K562 (cell line): ENCODE data around the gene PDE11A.

ENCODE experiments used
- CREB1 ChIP-seq, 2 experiments: sonication (generic) in 1 of 2; formaldehyde crosslinking in 1 of 2; IDR thresholded peaks; 2 replicates each; pipeline versions ENCODE4 v1.6.1 to v1.8.0; 2012 to 2022; ENCODE audit warnings: inconsistent platforms in 1 of 2, mild to moderate bottlenecking in 1 of 2, missing genetic modification reagents in 1 of 2, moderate library complexity in 1 of 2
- FOXP4 ChIP-seq: sonication (generic); formaldehyde crosslinking; IDR thresholded peaks from 2 replicates; pipeline ENCODE4 v1.8.0; 2022; ENCODE audit warnings: mild to moderate bottlenecking, missing genetic modification reagents, borderline replicate concordance
- MITF ChIP-seq: IDR thresholded peaks from 2 replicates; pipeline ENCODE4 v1.6.1; 2014; ENCODE audit warnings: antibody characterized with exemption
- NR2C2 ChIP-seq, 2 experiments: fragments of 200-800 bp in 1 of 2; sonication (Bioruptor generic) in 1 of 2; sonication (generic) in 1 of 2; formaldehyde crosslinking in 1 of 2; IDR thresholded peaks; 2 replicates each; pipeline versions ENCODE4 v1.6.1 to v1.8.0; 2016 to 2022; ENCODE audit warnings: mild to moderate bottlenecking in 1 of 2, missing compliant biosample characterization in 1 of 2, missing genetic modification characterization in 1 of 2, missing genetic modification reagents in 1 of 2
- PHB2 ChIP-seq: fragments of 450-650 bp; IDR thresholded peaks from 2 replicates; pipeline ENCODE4 v1.6.1; 2017; ENCODE audit warnings: low read depth
- POLR2AphosphoS5 ChIP-seq: IDR thresholded peaks from 2 replicates; pipeline ENCODE4 v1.6.1; 2011; ENCODE audit warnings: mild to moderate bottlenecking, low read depth, low read length, moderate library complexity; ENCODE audit not compliant: control insufficient read depth, insufficient read depth
- ZNF232 ChIP-seq: sonication (generic); formaldehyde crosslinking; IDR thresholded peaks from 2 replicates; pipeline ENCODE4 v1.8.0; 2022; ENCODE audit warnings: mild to moderate bottlenecking, missing genetic modification reagents

- no peak for TF ChIP-seq CREB1 (IDR thresholded peaks at IDR 0.05)
- TF ChIP-seq CREB1 (CRISPR knock-in tag; IDR thresholded peaks at IDR 0.05), result no peak
- no peak for TF ChIP-seq NR2C2 (CRISPR knock-in tag; IDR thresholded peaks at IDR 0.05)
- TF ChIP-seq NR2C2 (tag; IDR thresholded peaks at IDR 0.05), result no peak
- no peak for TF ChIP-seq ZNF232
- TF ChIP-seq POLR2AphosphoS5, result no peak
- no peak for TF ChIP-seq FOXP4 (CRISPR knock-in tag)
- no peak for TF ChIP-seq PHB2
- TF ChIP-seq MITF, result no peak
These were observed 191.4 kb downstream of the PDE11A start for GRCh38 chr2:177881008-177881747.
